HG02763 (cell line): ENCODE measurements around the gene FBL.
"Not testable (repeated sequence)": the region's sequence is repeated elsewhere in the genome, so short reads cannot be mapped to it uniquely, and the experiment has no call there.

Experiments used
- ATAC-seq: cut with Tn5 transposase; IDR thresholded peaks from one replicate; pipeline ENCODE4 v1.9.1; 2021; ENCODE audit warnings: mild to moderate bottlenecking, moderate library complexity; ENCODE audit not compliant: unreplicated experiment

Gene FBL

GRCh38 chr19:39845933-39846677 is at the start of gene FBL:
Gene FBL (minus strand): TSS chr19:39846379. CDS start chr19:39846300, 79 bp downstream.
- peak; percentile 85 for ATAC-seq

- not testable (repeated sequence) for ATAC-seq
Observed at GRCh38 chr19:39895096-39895495, 48.9 kb upstream of the FBL start.

GRCh38 chr19:39894236-39894606 is 48.0 kb upstream of the FBL start:
- ATAC-seq: not testable (repeated sequence)

- ATAC-seq: not testable (repeated sequence)
Observed at GRCh38 chr19:39893366-39894235, 47.4 kb upstream of the FBL start.

GRCh38 chr19:39892506-39892902 is 46.3 kb upstream of the FBL start:
- not testable (repeated sequence) for ATAC-seq

GRCh38 chr19:39891660-39892505 is 45.7 kb upstream of the FBL start:
- not testable (repeated sequence) for ATAC-seq

- ATAC-seq: no peak
Observed at GRCh38 chr19:39890755-39891551, 44.8 kb upstream of the FBL start.

- not testable (repeated sequence) for ATAC-seq
Observed at GRCh38 chr19:39889872-39890754, 43.9 kb upstream of the FBL start.

GRCh38 chr19:39887456-39887951 is 41.3 kb upstream of the FBL start:
- not testable (repeated sequence) for ATAC-seq

- ATAC-seq: not testable (repeated sequence)
Observed at GRCh38 chr19:39885821-39886554, 39.8 kb upstream of the FBL start.

GRCh38 chr19:39884721-39885120 is 38.5 kb upstream of the FBL start:
- ATAC-seq: not testable (repeated sequence)

GRCh38 chr19:39882645-39883044 is 36.5 kb upstream of the FBL start:
- not testable (repeated sequence) for ATAC-seq

- ATAC-seq: not testable (repeated sequence)
Observed at GRCh38 chr19:39881495-39882110, 35.4 kb upstream of the FBL start.

GRCh38 chr19:39880241-39880640 is 34.1 kb upstream of the FBL start:
- ATAC-seq: not testable (repeated sequence)

GRCh38 chr19:39879796-39880195 is 33.6 kb upstream of the FBL start:
- ATAC-seq: not testable (repeated sequence)

- not testable (repeated sequence) for ATAC-seq
Observed at GRCh38 chr19:39878866-39879265, 32.7 kb upstream of the FBL start.

GRCh38 chr19:39878398-39878797 is 32.2 kb upstream of the FBL start:
- ATAC-seq: no peak

- not testable (repeated sequence) for ATAC-seq
Observed at GRCh38 chr19:39877982-39878381, 31.8 kb upstream of the FBL start.
